Gastrocnemius medialis (tissue), 4 donors: ENCODE results near the gene PTK7.

Experiments
- POLR2A ChIP-seq, 2 donors: fragments of 450-650 bp; IDR thresholded peaks; one replicate each; pipeline ENCODE4 v1.6.1; 2017; ENCODE audit warnings: antibody characterized with exemption in 2 of 2, mild to moderate bottlenecking in 2 of 2, moderate library complexity in 2 of 2
- TF ChIP-seq, protein P1 (sequence below), 5 experiments: fragments of 450-650 bp in 3 of 5; fragments of 200-600 bp in 2 of 5; sonication (generic) in 2 of 5; IDR thresholded peaks in 4 of 5; conservative IDR thresholded peaks in 1 of 5; 1 replicate in 4 of 5; 2 replicates in 1 of 5; pipeline ENCODE4 v1.5.1; 2016 to 2019; ENCODE audit warnings: antibody characterized with exemption in 5 of 5, mild to moderate bottlenecking in 3 of 5, moderate library complexity in 3 of 5

- no peak for TF ChIP-seq POLR2A (IDR thresholded peaks at IDR 0.05)
- TF ChIP-seq, protein P1, sequence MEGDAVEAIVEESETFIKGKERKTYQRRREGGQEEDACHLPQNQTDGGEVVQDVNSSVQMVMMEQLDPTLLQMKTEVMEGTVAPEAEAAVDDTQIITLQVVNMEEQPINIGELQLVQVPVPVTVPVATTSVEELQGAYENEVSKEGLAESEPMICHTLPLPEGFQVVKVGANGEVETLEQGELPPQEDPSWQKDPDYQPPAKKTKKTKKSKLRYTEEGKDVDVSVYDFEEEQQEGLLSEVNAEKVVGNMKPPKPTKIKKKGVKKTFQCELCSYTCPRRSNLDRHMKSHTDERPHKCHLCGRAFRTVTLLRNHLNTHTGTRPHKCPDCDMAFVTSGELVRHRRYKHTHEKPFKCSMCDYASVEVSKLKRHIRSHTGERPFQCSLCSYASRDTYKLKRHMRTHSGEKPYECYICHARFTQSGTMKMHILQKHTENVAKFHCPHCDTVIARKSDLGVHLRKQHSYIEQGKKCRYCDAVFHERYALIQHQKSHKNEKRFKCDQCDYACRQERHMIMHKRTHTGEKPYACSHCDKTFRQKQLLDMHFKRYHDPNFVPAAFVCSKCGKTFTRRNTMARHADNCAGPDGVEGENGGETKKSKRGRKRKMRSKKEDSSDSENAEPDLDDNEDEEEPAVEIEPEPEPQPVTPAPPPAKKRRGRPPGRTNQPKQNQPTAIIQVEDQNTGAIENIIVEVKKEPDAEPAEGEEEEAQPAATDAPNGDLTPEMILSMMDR (IDR thresholded peaks at IDR 0.05 in 4 of 5, conservative IDR thresholded peaks at IDR 0.05 in 1 of 5) = no peak
Observed at GRCh38 chr6:43077333-43077809, 1.3 kb downstream of the PTK7 start.
